GM13977 (cell line): ENCODE results near the gene COL4A5.
A peak's percentile ranks its signal among the peaks of the same experiment; 100 is the strongest.

Source experiments
- DNase-seq: peaks from one replicate; pipeline ENCODE4 v3.0.0; 2012; ENCODE audit warnings: low spot score
- in situ Hi-C: fragments of 300-500 bp; cut with MboI; formaldehyde crosslinking; loops from one replicate; pipeline ENCODE4 v1.12.0; 2022; ENCODE audit warnings: low sequenced_read_pairs, low pct_unique_long_range_greater_than_20kb, mixed read lengths, inconsistent platforms; ENCODE audit not compliant: unreplicated experiment
- TF ChIP-seq, protein P1 (sequence below): IDR thresholded peaks from 2 replicates; pipeline ENCODE4 v1.5.1; 2012; ENCODE audit warnings: mild to moderate bottlenecking, control low read depth; ENCODE audit not compliant: insufficient read depth; ENCODE audit errors: extremely low read depth, missing control alignments

COL4A5 gene

DNA sequence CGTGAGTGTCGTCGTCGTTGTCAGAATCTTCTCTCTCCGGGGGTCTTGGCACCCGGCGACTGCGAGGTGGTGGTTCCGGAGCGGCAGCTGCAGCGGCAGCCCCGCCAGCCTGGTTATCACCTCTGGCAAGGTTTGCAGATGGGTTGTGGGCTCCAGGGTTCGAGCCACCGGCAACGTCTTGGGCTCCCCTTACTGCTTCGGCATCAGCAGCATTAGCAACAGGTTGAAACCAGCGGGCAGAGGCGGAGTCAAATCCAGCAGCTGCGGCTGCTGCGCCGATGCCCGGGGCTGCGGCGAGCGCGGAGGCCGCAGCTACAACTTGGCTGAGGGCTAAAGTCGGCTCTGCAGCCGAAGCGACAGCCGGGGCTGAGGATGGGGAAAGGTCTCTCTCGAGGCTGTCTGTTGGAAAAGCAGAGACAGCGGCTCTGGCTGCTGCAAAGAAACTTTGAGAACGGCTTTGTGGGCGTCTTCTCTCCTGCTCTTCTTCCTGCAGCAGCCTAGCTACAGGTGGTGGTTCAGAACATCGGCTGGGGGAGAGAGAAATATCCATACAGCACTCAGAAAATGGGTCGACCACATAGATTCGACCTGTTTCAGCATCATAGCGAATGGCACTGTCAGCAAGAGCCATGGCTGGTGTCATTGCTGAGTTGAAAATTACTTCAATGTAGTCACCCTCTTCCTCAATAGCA is 293.1 kb downstream of the COL4A5 start:
- TF ChIP-seq, protein P1, sequence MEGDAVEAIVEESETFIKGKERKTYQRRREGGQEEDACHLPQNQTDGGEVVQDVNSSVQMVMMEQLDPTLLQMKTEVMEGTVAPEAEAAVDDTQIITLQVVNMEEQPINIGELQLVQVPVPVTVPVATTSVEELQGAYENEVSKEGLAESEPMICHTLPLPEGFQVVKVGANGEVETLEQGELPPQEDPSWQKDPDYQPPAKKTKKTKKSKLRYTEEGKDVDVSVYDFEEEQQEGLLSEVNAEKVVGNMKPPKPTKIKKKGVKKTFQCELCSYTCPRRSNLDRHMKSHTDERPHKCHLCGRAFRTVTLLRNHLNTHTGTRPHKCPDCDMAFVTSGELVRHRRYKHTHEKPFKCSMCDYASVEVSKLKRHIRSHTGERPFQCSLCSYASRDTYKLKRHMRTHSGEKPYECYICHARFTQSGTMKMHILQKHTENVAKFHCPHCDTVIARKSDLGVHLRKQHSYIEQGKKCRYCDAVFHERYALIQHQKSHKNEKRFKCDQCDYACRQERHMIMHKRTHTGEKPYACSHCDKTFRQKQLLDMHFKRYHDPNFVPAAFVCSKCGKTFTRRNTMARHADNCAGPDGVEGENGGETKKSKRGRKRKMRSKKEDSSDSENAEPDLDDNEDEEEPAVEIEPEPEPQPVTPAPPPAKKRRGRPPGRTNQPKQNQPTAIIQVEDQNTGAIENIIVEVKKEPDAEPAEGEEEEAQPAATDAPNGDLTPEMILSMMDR: no peak
- DNase-seq: no peak
- in situ Hi-C loops: no loop called here

GRCh38 chrX:108734426-108734825 is 294.8 kb downstream of the COL4A5 start:
- no peak for DNase-seq
- in situ Hi-C loops: no loop called here
- TF ChIP-seq, protein P1: no peak

DNA sequence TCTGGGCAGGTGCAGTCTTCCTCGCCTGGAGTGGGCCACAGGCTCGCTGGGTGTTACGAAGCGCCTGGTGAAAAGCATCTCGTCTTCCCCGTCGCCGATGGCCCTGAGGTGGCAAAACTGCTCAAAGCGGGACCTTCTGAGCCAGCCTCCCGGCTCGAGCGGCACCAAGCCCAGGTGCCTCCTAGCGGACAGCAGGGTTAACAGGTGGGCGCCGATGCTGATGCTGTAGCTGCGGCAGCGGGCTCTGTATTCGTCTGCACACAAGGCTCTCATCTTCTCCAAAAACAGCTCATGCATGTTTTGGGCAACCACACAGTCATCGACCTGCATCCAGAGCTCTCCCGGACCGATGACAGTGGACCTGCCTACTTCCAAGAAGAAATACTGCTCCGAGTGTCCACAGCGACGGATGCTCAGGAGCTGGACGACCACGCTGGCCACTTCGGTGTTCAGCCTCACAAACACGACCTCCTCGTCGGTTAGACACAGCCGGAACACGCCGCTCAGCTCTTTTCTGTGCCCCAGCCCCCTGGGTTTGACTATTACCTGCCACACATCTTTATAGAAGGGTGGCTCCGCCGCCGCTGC is 295.5 kb downstream of the COL4A5 start:
- in situ Hi-C loops: no loop called here
- peak; percentile 33 for DNase-seq
- TF ChIP-seq, protein P1: no peak

GRCh38 chrX:108735679-108736508 is 296.3 kb downstream of the COL4A5 start:
- DNase-seq: peak; percentile 21
- TF ChIP-seq, protein P1: no peak
- in situ Hi-C loops: no loop called here

DNA sequence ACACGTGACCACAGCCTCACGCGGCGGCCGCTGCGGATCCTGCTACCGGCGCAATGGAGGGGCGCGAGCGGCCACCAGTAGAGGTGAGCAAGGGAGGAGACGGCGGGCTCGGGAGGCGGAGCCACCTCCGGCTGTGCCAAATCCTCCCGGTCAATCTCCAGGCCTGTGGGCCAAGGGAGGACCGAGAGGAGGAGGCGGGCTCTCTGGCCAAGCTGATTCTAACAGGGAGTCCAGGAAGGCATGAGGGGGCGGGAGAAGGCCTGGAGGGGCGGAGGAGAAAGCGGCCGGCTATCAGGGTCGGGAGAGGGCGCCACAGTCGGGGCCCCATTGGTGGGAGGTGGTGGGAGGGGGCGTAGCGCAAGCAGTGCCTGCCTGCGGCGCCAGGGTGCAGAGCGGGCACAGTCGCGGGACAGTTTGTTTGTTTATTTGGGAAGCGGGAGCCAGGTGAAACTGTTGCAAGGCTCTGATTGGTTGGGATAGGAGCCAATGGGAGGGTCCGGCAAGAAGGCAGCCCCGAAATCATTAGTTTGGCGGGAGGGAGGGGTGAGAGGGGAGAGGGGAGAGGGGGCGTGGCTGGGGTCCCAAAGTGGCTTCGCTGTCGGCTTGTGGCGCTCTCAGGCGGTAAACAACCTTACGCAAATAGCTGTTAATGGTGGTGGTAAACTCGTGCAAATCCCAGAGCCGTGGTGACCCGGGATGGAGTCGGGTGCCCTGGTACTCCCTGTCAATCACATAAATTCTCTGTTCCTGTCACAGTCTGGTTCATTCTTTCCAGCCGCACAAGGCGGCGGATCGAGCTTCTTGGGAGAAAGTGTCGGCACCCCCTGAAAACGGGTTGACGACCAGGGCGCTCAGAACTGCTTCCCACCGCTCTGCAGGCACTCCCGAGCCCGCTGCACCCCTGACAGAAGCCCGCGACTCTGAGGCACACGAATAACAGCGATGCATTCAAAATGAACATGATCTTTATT is 297.2 kb downstream of the COL4A5 start, which contains the start of gene IRS4:
Gene IRS4, minus strand, starts transcription at position 55 of the 971 bp plus-strand sequence.
- peak; percentile 25 for DNase-seq
- TF ChIP-seq, protein P1: no peak
- in situ Hi-C loops: no loop called here
